Measurements from ENCODE around the gene MYO18A.

GRCh38 chr17:29059281-29059680, 120.9 kb downstream of the MYO18A start:
- no peak for TF ChIP-seq CTCF (IDR thresholded peaks at IDR 0.05 in 4 of 5, conservative IDR thresholded peaks at IDR 0.05 in 1 of 5)
- TF ChIP-seq POLR2A (IDR thresholded peaks at IDR 0.05), result no peak

All from gastrocnemius medialis (tissue), 4 donors.